GM18526 (cell line): Measurements from ENCODE around the gene SUN5.

ENCODE experiments used
- POLR2A ChIP-seq: IDR thresholded peaks from 3 replicates; pipeline ENCODE4 v1.6.1; 2011; ENCODE audit not compliant: insufficient read length; ENCODE audit errors: extremely low read depth

Gene SUN5

DNA sequence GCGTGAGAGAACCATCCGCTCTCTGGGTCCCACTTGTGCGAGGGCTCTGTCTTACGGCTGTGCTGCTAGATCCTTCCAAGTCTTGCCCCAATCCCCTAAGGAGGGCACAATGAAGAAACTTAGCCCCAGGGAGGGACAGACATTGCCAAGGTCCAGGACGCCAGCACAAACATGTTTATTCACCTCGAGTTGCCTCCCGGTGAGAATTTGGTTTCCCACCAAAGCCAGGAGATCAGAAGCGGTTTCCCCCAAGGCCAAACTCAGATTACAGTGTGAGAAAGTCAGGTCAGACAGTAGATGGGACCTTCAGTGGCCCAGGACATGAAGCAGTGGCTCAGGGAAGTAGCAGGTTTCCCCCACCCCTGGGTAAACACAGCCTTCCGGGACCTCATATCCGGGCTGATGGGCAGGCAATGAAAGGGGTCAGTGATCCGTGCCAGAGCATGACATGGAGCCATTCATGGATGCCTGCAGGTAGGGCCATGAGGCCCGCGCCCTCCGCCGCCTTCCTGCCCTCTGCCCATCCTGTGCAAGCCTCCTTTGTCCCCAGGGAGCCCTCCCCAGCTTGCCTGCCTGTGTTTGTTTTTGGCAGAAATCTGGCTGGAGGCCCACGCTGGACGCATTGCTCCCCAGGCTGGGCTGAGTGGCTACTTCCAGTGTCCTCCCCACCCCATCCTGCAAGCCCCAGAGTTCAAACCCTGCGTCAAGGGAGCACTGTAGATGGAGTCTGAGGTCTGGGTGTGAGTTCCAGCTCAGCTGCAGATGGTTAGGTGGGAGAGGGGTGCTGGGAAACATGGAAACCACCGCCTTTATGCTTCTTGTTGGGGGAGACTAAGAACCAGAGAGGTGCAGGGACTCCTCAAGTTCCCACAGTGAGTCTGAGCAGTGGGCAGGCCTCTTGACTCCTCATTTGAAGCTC is 5.2 kb upstream of the SUN5 start:
- TF ChIP-seq POLR2A: no peak

DNA sequence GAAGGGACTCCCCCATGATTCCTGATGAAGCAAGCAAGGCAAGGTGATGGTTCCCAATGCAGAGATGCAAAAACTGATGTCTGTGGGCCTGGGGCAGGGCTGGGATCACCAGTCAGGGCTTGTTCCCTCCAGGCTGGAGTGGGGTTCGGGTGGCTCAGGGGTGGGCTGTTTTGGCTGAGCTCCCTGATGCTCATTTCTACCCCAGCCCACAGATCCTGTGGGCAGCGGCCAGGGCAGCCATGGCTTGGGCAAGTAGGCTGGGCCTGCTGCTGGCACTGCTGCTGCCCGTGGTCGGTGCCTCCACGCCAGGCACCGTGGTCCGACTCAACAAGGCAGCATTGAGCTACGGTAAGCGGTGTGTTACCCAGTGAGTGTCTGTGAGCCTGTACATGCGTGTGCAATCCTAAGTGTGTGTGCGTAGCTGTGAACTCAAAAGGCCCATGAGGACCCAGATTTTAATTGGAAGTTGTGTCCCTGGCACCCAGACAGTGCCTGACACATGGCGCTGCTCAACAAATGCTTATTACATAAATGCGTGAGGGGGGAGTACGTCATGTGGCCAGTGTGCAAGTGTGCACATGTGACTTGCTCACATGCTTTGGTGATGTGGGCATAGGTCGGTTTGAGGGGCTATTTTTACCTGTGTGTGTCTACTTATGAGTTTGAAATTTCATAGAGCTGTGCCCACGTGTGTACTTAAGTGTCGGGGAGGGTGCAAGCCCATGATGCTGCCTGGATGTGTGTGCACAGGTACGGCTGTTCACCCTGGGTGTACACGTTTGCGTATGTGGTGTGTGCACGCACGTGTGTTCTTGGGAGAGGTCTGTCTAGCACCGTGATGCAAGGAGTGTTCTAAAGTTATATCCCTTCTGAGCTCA is 4.3 kb upstream of the SUN5 start:
- no peak for TF ChIP-seq POLR2A

DNA sequence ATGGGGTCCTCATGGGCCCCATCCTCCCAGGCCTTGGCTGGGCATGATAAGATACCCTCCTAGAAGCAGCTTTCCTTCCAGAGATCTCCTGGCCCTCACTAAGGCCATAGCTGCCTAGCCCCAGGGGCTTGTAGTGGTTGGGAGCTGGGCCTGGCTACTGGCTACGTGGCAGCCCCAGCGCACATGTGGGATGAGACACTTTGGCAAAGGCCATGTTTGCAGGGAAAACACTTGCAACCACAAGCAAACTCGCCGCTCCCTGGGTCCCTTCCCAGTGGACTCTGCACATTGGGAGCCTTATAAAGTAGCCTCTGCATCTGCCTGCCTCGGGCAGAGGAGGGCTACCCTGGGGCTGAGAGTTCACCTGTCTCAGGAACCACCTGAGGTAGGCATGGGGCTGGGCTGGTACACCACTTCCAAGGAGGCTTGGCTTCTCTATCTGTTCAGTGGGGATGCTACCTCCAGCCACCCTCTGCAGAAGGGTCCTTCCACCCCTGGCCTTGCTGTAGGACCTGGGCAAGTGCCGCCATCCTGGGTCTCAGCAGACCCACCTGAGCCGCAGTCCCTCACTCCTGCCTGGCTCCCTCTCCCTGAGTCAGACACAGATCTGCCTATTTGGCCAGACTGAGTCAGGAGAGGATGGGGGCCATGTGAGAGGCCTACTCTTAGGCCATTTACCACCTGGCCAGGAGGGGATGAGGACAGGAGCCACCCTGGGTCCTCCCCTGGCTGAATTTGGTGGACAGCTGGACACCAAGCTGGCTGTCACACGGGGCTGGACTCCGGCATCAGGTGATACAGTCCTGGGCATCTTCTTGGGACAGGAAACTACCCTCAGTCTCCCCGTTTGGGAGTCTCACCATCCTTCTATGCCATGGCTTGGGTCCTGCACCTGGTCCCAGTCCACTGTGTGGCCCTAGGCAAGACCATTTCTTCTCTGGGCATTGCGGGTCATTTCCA is 3.4 kb upstream of the SUN5 start, which contains the start of gene BPIFB2:
BPIFB2 (plus strand) TSS at position 329 of the 960 bp plus-strand sequence. CDS start 871 bp downstream, outside the sequence.
- no peak for TF ChIP-seq POLR2A

DNA sequence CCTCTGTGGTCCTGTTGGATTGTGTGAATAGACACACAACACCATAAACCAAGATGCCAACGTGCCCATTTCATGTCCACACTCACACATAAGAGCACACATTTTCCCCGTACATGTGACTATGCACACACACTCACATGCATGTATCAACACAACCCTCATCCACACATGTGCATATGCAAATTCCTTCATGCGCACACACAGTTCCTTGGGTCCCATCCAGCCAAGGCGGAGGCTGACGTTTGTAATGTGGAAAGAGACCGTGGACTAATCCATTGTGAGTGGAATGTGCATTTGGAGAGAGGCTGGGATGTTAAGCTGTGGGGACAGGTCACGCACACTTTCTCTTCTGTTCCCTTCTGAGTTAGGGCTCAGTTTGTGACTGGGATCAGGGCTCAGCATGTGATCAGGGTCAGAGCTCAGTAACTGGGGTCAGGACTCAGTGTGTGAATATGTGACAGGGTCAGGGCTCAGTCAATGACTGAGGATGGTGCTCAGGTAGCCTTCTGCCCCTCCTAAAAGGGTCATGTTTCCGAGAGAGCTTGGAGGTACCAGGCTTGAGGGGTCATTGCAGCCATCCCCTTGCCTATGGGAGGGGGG is 2.6 kb upstream of the SUN5 start:
- TF ChIP-seq POLR2A: no peak

DNA sequence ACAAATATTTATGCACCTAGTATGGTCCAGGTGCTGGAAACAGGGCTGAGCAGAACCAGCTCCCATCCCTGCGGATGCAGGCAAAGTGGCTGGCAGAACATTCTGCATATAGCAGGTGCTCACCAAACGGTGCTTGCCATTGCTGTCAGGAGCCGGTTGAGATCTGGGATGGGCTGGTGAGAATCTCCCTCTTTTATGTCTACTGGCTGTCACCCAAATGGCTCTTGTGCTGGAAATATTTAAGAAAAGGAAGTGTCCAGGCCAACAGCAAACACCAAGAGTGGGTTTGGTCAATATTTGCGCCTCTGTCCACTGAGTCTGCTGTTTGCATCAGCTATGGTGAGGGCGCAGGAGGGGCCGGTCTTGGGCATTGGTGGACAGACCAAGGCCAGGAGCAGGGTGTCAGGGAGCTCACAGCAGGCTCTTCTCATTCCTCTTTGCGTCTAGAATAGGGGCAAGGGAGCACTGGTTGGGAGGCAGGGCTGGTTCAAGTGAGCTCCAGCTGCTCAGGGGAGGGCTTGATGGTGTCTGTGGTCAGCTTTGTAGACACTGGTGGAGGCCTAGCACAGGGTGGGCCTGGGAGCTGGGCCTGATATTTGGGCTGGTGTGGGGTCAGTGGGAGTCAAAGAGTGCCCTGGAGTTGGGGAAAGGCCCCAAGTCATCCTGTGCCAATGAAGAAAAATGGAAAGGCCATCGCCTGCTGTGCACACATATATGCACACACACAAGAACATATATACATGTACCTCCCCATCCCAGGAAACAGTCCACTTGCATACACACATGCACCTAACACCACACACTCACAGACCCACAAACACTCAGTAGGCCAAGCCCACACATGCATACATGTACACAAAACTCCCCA is 1.9 kb upstream of the SUN5 start:
- TF ChIP-seq POLR2A: no peak

DNA sequence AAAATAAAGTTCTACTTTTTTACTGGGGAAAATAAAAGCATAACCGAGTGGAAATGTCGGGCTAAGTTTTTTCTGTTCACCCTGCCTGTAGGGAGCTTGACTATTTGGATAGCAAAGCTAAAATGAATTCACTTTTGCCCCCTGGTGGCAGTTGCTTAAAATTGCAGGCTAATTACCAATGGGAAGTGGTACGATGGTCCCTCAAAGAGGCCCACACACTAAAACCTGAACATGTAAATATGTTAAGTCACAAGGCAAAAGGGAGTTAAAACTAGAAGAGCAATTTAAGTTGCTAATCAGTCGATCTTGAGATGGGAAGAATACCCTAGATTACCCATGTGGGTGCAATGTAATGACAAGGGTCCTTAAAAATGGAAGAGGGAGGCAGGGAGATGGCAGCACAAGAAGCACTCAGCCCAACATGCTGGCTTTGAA is 916 bp upstream of the SUN5 start:
- no peak for TF ChIP-seq POLR2A

DNA sequence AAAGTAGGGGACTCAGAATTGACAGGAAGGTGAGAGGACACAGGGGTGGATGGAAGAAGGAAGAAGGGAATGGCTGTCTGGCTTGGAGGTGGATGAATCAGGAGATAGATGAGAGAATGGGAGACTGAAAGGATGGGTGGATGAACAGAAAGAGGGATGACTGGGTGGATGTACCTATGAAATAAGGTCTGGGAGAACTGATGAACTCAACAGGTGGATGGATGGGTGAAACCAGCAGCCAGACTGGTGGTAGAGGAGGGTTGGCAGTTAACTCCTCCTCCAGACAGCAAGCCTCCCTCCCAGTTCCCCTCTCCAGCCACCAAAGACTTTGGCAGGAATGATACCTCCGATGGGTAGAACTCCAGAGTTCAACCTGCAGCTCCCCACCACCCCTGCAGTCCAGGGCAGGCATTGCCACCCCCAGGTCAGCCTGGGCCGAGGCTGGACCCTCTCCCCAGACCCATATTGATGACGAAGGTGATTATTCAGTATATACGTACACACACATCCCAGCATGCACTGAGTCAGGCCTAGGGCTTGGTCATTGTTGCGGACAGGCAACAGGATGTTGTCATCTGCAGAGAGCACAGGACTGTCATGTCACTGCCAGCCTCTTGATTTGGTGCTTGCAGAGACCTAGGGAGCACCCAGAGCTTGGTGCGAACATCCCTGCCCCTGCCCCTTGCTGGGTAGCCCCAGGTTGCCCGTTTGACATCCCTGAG is 2.0 kb downstream of the SUN5 start:
- TF ChIP-seq POLR2A: no peak

DNA sequence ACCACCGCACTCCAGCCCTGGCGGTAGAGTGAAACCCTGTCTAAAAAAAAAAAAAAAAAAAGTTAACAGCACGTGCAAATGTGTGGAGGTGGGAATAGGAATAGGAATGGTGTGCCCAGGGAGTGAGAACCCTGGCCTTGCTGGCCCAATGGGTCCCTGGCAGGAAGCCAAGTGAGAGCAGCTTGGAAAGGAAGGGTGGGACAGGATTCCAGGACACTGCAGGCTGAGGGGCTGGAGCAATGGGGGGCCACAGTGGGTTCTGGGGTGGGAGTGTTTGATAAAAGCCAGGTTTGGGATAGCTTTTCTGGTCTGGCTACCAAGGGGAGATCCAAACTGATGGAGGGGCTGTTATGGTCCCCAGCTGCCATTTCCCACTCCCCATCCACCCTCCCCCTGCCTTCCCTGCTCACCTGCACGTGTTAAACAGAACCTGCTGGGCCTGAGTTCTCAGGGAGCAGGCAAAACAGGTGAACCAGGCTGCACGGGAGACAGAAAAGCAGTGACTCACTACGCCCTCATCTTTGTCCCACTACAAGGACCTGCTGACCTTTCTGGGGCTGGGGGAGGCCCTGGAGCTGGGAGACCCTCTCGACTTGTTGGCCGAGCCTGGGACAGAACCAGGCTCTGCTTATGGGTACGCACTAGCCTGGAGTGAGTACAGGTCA is 3.3 kb downstream of the SUN5 start:
- TF ChIP-seq POLR2A: no peak

DNA sequence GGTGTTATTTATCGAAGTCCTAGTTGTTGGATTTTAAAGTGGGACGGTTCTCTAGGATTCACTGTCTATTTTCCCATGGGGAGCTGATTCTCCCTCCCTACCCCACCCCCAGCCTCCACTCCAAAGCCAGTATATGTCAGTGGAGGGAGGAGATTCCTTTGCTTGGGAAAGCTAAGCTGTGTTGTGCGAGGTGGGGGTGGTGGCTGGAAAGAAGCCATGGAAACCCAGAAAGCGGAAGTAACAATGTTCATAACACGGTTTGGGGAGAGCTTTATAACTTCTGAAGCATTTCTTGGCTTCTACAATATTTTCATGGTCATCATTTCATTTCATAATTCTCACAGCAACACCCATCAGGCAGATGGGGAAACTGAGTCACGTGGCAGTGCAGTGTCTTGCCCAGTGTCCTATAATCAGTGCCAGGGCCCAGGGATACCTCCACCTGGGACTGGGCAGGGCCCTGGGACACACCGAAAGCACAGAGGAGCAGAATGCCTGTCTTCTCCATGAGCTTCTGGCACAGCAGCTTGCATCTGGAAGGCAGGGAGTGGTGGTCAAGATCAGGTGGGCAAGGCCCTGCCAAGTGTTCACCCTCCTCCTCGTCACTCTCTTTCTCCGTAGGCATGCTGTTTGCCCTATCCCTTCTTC is 4.5 kb downstream of the SUN5 start:
- no peak for TF ChIP-seq POLR2A

DNA sequence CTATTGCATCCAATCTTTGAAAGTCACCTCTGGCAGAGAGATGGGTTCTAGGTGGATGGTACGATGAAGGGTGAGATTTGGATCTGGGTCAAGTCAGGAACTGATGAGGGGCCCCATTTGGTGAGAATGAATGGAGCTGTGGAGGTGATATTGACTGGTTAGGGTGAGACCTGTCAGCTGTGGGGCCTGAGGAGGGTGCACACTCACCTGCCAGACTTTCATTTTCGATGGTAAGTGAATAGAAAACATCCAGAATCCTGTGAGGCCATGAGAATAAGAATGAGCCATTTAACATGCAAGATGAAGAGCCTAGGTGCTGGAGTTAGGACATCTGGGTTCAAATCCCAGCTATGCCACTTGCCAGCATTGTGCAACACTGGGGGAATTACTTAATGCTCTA is 6.8 kb downstream of the SUN5 start:
- no peak for TF ChIP-seq POLR2A

DNA sequence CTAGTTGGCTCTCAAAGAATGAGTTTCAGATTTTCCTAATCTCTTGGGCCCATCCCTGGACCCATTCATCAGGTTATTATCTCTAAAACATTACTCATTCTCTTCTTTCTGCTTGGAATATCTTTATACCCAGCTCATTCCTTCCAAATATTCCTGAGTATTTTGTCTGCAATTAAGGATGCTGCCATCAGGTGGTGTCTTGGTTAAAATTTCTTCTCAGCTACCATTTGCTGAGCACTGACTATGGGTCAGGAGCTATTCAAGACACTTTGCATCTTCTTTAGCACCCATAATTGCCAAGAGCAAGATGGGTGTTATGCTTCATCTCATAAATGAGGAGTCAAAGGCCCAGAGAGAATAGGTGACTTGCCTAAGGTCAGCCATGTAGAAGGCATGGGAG is 8.4 kb downstream of the SUN5 start:
- TF ChIP-seq POLR2A: no peak
